Stimulated activated naive CD8-positive, alpha-beta T cell treated with anti-CD3 and anti-CD28 coated beads, Interleukin-15, Interleukin-2, amounts not matched to agents 100 U/mL and 50 U/mL, for 24 hours (primary cell): ENCODE measurements around the gene SLC44A1.

Source experiments
- ATAC-seq: fragments of 150-1000 bp; cut with Tn5 transposase; one replicate; pipeline ENCODE4 v1.10.0; 2021
- DNase-seq: peaks from one replicate; pipeline ENCODE4 v3.0.0; 2021

Gene SLC44A1

DNA sequence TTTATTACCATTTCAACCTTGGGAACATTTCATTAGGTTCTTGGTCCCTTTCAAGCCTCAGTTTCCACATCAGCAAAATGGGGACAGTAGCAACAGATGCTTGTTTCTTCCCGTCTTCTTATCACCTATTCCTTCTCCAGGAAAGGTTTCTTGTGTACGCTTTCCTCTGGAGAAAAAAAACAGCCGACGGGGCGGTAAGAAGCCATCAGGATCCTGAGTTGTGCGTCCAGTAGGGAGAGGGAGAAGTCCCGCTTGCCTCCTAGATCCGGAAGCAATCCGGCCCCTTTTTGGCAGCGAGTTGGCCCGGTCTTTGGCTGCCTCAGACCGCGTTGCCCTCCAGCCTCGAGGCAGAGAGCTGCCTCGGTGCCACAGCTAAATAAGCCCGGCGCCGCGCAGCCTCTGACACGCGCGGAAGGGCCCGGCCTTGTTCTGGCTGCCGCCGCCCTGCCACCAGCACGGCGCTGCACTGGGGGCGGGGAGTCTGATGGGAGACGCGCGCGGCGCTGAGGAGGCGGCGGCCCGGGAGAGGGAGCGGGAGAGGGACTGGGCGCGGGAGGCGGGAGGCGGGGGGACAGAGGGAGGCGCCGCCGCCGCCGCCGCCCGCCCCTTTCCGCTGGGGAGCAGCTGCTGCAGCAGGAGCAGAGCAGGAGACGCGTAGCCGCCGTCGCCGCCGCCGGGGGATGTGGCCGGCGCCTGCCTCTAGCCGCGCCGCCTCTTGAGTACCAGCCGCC lies at the start of gene SLC44A1:
Gene SLC44A1 (plus strand): TSS at position 649 of the 731 bp plus-strand sequence. CDS start 218 bp downstream, outside the sequence.
- peak; percentile 94 for ATAC-seq

DNA sequence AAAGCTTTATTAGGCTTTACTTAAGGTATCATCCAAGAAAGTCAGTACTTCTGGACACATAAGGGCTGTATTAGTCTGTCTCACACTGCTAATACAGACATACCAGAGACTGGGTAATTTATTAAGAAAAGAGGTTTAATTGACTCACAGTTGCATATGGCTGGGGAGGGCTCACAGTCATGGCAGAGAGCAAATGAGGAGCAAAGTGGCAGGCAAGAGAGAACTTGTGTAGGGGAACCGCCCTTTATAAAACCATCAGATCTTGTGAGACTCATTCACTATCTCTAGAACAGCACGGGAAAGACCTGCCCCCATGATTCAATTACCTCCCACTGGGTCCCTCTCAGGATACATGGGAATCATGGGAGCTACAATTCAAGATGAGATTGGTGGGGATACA lies 49.2 kb upstream of the SLC44A1 start:
- ATAC-seq (no peak), DNase-seq (no peak)

More for the DNA sequence above, at the start of gene SLC44A1:
- DNase-seq, result peak; percentile 92

DNA sequence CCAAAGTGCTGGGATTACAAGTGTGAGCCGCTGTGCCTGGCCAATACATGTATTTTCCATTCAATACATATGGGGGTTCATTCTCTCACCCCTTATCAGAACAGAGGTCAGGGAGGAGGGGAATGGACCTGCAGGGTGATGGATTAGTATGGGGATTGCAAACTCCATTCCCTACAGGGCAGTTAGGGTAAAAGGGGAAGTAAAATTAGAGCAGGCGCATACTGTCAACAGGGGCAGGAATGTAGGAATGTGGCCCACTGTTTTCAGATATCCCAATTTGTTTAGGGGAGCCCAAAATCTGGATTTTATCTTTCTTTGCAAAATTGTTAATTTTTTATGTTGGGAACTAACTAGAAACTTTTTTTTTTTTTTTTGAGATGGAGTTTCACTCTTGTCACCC lies 46.4 kb upstream of the SLC44A1 start:
- ATAC-seq, result no peak
- DNase-seq, result no peak

DNA sequence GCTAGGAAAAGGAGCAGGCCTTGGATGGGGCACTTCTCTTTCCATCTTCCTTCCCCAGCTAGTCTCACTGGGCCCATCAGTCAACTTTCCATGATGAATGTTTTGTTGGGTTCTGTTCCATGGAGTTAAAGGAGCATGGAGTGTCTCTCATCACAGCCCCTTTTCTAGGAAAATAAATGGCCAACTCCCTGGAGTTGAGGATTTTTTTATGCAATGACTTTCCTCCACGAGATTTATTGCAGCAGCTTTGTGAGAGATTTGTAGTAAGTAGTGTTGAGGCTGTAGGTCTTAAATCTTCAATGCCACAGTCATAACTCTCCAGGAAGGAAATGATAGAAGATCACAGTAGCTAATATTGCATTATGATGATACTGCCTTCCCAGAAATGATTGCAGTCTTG lies 45.6 kb upstream of the SLC44A1 start:
- no peak for DNase-seq
- no peak for ATAC-seq

DNA sequence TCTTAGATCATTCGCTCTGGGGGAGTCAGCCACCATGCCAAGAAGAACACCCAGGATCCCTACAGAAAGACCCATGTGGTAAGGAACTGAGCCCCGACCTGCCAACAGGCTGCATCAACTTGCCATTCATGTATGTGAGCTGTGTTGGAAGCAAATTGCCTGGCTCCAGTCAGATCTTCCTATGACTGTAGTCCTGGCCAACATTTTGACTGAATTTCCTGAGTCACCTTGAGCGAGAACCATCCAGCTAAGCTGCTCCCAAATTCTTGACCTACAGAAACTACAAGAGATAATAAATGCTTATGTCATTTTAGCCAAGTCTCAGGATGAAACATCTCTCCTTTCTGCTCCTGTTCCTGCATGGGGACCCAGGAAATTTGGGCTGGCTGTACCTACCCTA lies 40.0 kb upstream of the SLC44A1 start:
- ATAC-seq (no peak), DNase-seq (no peak)

DNA sequence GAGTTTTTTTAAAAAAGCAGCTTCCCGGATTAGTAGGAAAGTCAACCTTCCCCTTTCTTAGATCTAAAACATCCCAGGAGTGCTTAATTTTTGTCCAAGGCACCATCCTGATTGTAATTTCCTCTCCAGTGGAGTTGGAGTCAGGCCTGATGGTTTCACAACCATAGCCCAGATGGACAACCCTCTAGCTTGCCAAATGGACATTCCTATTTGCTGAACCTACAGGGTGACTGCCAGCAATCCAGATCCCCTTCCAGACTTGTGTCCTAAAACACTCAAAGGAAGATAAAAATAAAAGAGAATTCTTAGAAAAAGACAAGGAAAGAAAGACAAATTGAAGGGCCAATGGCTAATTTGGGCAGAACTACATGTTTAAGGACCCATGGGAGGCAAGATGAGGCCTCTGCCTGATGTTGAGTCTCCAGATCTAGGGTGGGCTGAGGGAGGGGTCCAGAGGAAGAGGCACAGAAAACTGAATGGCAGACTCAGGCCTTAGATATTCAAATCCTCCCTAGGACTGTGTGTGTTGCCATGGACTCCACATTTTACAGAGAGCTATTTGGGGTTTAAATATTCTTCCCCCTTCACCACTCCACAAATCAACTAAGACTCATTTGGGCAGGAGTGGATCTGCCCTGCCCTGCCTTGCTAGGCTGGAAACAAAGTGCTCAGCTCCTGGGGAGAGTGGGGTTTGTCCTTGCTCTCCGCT lies 38.5 kb upstream of the SLC44A1 start:
- DNase-seq (no peak), ATAC-seq (no peak)

DNA sequence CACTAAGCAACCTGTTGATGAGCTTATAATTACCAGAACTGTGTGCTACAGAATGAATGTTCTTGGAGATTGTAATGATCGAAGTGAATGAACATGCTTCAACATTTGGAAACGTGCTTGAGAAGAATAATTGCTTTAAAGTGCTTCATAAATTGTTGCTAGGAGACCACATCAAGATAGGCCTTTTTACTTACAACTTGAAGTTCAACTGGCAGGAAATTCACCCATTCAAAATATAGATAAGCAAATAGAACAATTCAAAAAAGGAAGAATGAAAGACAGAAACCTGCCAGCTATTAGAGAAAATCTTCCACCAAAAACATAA lies 38.0 kb upstream of the SLC44A1 start:
- no peak for ATAC-seq
- DNase-seq, result no peak

DNA sequence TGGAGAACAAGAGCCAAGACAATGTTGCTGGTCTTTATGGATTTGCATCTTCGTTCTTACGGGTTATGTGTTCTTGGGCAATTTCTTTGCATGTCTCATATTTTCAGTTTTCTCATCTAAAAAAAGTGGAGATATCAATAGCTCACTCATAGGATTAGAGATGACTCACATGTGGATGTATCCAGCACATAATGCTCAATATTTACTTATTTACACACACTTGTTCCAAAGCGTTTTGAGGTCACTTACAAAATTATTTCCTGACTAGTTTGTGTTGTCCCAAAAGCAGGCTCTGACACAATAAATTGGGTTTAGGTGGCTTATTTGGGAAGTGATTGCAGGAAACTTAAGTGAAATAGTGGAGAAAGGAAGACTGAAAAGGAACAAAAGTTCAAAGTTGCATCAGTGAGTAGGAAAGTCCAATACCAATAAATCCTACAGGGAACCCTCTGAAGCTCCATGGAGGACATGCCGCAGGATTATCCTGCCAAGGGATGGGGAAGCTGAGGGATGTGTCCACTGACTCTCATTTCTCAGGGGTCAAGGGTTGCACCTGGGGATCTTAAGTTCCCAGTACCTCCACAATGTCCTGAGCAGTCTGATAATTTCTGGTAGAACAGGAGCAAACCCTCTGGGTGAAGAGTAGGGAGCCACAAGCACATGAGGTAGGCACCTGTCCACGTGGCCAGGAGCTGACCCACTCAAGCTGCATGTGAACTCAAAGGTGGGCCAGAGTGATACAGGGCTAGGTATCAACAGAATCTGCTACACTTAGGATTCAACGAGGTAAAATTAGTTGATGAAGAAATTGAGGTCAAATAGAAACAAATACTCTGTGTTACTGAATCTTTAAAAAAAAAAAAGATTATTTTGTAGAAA lies 37.4 kb upstream of the SLC44A1 start:
- ATAC-seq, result no peak
- no peak for DNase-seq

DNA sequence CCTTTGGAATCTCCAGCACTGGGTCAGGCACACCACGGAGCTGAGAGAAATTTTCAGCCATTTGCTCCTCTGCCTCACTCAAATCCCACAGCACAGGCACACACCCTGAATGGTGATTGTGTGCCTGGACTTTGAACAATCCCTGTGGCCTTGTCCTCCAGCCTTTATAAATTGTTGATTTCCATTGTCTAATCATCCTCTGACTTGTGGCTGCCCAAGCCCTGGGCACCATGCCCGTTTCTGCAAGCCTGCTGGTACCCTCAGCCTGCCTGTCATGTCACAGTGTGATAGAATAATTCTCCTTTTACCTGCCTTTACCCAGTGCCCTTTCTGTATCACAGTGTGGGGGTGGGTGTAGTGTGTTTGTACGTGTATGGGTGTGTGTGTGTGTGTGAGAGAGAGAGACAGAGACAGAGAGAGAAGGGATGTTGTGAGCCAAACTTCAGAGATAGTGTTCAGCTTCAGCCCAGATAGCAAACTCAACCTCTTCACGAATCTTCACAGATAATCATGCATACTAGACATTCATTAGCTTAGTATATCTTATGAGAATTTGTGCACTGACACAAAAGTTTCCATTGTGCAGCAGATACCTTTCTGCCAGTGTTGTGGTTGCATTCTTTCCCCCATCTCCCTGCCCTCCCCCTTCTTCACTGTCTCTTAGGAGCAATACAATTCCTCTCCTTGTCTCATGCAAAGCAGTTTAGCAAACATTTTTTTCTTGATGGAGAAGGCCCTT lies 27.8 kb upstream of the SLC44A1 start:
- no peak for DNase-seq

DNA sequence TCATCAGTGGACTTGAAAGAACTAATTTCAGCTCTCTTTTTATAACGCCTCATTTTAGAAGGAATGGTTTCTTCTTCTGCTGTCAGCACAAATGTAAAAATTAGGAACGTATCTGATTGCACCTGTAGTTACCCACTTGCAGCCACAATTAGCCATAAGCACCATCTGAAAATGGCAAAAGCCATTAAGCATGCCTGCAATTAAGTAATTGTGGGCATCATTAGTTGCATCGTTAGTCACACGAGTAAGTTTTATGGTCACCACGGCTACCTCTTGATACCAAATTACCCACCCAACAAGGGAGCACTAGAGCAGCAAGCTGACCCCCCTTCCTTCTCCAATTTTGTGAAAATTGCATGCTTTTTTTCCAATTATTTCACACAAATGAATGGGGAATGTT lies 25.8 kb upstream of the SLC44A1 start:
- no peak for ATAC-seq
- DNase-seq, result no peak

More for the DNA sequence above, 27.8 kb upstream of the SLC44A1 start:
- no peak for ATAC-seq

DNA sequence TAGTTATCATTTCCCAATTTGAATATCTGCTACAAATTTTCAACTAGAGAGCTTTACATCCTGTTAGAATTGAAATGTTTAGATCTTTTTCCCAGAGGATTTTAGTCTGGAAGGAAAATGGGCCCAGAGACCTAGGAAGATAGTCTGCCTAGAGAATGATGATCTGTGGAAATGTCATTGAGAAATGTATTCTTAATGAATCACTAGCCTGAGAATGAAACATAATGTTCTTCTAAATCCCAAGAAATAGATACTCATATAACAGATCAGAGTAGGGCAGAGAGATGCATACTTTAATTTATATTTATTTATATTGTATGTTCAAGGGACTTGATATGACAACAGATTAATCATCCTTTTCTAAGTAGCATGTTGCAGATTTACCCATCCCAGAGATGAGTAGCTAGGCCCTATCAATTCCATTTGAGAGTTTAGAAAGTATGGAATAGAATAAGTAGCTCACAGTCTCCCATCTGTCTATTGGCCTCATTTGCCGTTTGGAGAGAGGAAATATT lies 25.1 kb upstream of the SLC44A1 start:
- ATAC-seq (no peak), DNase-seq (no peak)

DNA sequence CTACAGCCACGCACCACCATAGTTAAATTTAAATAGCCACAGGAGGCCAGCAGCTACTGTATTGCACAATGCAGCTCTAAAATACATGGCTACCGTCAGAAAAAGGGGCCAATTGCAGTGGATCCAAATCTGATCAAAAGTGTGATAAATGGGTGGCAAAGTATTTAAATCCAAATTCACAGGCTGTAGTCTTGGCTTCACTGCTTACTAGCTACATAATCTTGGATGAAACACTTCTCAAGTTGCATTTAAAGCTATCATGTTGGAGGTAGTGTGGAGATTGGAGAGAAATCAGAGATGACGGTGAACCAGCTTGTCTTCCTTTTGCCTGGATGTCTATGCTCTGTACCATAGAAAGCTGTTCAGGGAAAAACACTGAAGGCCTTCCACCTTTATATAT lies 24.0 kb upstream of the SLC44A1 start:
- no peak for ATAC-seq
- DNase-seq, result no peak

DNA sequence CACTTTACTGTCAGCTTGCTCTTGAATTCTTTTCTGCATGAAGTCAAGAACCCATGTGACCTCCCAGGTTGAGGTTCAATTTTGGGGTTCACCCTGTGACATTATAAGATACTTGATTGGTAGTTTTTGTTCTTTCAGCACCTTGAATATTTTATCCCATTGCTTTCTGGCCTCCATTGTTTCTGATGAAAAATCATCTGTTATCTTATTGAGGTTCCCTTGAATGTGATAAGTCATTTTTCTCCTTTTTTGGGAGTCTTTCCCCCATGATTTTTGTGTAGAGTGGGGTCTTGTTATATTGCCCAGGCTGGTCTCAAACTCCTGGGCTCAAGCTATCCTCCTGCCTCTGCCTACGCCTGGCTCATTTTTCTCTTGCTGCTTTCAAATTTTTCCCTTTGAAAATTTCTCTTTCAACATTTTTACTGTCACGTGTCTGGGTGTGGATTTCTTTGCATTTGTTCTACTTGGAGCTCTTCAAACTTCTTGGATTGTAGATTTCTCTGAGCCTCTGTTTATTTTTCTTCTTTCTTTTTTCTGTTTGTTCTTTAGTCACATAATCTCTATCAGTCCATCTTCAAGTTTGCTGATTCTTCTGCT lies 20.8 kb upstream of the SLC44A1 start:
- ATAC-seq, result no peak

DNA sequence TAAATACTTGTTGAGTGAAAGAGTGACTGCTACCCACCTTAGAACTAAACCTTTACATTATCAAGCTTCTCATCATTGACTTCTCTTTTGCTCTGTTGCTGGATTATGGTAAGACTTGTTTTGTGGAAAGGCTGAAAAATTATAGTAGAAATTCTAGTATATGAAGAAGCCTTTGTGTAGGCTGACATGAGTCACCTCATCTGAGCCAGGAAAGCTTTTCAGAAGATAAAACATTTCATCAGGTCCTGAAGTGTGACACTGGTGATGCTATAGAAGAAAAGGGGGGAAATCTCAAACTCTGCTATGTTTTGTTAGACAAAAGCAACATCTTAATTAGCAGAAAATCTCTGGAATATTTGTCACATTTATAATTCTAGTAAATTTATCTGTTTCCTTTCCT lies 18.4 kb upstream of the SLC44A1 start:
- ATAC-seq (no peak), DNase-seq (no peak)

More for the DNA sequence above, 20.8 kb upstream of the SLC44A1 start:
- DNase-seq, result no peak

DNA sequence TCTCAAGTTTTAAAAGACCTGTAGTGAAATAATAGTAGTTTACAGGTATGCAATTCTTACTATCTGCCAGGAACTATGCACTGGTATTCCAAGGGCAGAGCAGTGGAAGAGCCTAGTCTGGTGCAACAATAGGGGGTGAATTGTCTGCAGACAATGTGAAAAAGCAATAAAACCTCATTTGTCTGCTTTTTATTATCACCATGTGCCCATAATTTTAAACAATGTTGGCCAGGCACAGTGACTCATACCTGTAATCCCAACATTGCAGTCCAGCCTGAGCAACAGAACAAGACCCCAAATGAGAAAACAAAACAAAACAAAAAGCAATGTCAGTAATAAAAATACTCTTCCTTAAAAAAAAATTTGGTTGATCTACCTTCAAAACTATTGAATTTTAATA lies 12.2 kb upstream of the SLC44A1 start:
- no peak for DNase-seq
- ATAC-seq, result no peak

DNA sequence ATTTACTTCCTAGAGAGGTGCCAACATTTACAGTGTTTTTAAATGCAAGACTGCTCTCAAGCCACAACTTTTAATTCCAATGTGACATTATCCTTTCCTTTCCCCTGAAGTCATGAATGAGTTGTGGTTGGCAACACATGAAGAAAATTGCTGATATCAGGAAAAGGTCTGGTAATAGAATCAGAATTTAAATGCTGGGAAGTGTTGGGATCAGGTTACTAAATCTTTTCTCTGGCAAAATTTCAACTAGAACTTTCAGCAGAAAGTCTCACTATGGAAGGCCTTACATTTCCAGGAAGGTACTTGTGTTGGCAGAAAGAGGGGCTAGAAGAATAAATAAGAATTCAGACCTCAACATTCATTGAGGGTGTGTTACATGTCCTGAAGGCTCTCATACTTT lies 10.6 kb upstream of the SLC44A1 start:
- DNase-seq, result no peak
- ATAC-seq, result no peak

DNA sequence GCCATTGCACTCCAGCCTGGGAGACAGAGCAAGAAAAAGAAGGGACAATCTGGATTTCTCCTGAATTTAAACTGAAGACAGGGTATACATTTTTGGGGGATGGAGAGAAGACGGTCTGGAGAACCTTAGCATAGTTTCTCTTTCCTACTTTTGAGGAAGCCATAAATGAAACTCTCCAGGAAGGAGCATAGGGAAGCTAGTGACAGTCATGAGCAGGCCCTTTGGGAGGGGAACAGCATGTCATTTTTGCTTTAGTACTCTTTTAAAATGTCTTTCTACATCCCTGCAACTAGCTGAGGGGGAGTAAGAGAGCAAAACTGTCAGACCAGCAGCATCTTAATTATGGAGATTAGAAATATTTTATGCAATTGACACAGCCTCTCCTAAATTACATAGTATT lies 8.2 kb upstream of the SLC44A1 start:
- ATAC-seq (no peak), DNase-seq (no peak)

DNA sequence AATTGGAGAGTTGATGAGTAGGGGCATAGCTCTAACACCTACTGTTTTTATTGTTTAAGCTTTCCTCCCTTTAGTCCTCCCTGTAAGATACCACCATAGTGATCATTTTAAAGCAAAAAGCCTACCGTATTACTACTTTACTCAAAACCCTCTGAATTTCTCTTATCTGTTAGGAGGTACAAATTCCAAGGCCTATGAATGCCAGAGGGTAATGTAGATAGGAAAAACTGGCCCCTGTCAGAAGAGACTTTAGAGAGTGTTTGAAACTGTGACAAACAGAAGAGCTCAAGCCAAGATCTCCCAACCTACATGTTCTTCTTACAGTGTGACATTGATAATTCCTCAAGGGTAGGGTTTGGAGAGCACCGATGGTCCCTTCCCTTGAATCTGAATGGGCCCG lies 7.2 kb upstream of the SLC44A1 start:
- DNase-seq (no peak), ATAC-seq (no peak)

DNA sequence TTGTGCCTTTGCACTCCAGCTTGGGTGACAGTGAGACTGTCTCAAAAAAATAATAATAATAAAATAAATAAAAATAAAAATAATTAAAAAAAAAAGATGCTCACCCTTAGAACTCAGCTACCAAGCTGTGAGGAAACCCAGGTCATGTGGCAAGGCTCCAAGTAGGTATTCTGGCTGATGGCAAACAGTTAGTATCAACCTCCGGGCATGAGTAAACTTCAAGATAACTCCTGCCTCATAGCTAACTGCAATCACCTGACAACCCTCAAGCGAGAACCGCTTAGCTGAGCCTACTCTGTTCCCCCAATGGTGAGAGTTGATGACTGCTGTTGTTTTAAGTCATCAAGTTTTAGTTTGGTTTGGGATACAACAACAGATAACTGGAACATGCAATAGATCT lies 6.1 kb upstream of the SLC44A1 start:
- no peak for ATAC-seq
- DNase-seq, result no peak

DNA sequence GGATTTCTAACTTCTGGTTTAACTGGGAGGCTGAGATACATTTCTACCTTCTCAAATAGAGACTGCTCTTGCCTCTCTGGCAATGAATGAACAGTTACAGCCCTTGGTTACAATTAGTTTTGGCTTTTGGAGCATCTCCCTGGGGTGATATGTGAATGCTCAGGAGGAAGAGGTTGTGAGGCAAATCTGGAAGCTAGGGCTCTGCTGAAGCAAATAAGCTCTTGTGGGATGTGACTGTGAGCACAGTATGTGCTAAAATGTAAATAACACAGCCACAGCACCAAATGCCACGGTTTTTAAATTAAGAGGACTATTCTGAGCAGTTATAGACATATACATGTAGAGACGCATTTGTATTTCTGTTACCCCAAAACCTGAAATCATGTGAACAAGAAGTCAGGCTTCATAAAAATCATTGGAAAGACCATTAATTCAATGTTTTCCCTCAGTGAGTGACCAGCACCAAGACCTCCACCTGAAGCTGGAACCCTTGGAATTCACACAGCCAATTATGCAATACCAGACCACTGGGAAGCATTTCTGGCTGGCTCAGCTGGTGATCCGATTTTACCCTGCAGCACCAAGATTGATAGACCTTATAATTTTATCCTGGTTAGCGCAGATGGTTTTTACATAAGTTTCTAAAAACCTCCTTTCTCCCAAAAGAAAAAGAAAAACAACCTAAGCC lies 3.0 kb upstream of the SLC44A1 start:
- DNase-seq (no peak), ATAC-seq (no peak)

DNA sequence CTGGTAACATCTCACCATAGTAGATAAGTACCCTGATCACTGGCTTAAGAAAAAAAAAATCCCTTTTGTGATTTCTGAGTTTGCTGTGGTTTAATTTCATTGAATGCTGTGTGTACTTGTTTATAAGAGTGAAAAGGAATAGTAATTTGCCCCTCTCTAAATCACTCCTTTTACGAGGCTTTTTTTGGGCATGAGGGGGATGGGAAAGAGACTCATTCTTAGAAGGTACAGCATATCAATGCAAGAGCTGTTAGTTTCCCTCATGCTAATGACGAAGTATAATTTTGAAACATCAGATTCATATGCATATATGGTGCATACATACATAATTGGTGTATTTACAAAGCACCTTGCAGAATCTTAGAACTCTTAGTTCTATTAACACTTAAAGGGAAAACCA lies 2.4 kb upstream of the SLC44A1 start:
- DNase-seq, result no peak
- no peak for ATAC-seq
